DOHH2 (cell line): ENCODE results near the gene C10orf105.

Experiments used
- H3F3A ChIP-seq: fragments of 200-600 bp; sonication (generic), shearing (Covaris generic); 2 replicates; pipeline ENCODE4 v1.6.0; 2016; ENCODE audit warnings: antibody characterized with exemption, mild to moderate bottlenecking; ENCODE audit not compliant: control insufficient read depth, insufficient read depth
- H3K27ac ChIP-seq: fragments of 200-600 bp; sonication (generic); 2 replicates; pipeline ENCODE4 v1.5.1; 2014; ENCODE audit warnings: low read depth, mild to moderate bottlenecking, low read length, moderate library complexity
- H3K27me3 ChIP-seq: fragments of 200-600 bp; sonication (generic); 2 replicates; pipeline ENCODE4 v1.6.1; 2014; ENCODE audit warnings: mild to moderate bottlenecking, low read length, mixed read lengths; ENCODE audit not compliant: control insufficient read depth
- H3K36me3 ChIP-seq: fragments of 200-600 bp; sonication (generic); 2 replicates; pipeline ENCODE4 v1.6.1; 2014; ENCODE audit warnings: mild to moderate bottlenecking, low read length, moderate library complexity, mixed read lengths; ENCODE audit not compliant: control insufficient read depth
- H3K4me1 ChIP-seq: fragments of 200-600 bp; sonication (generic); 2 replicates; pipeline ENCODE4 v1.6.1; 2014; ENCODE audit warnings: mild to moderate bottlenecking, low read length, mixed read lengths; ENCODE audit not compliant: control insufficient read depth
- H3K4me2 ChIP-seq: fragments of 200-600 bp; sonication (generic); 2 replicates; pipeline ENCODE4 v1.6.0; 2014; ENCODE audit warnings: mild to moderate bottlenecking, low read length, moderate library complexity
- H3K4me3 ChIP-seq: fragments of 200-600 bp; sonication (generic); 2 replicates; pipeline ENCODE4 v1.5.1; 2014; ENCODE audit warnings: mild to moderate bottlenecking, low read length, mixed read lengths
- H3K79me2 ChIP-seq: fragments of 200-600 bp; sonication (generic); 2 replicates; pipeline ENCODE4 v1.6.1; 2014; ENCODE audit warnings: mild to moderate bottlenecking, low read length, mixed read lengths; ENCODE audit not compliant: control insufficient read depth
- H3K9me2 ChIP-seq: fragments of 200-600 bp; sonication (generic); replicated peaks from 2 replicates; pipeline ENCODE4 v1.6.1; 2014; ENCODE audit warnings: mild to moderate bottlenecking, low read length, mixed read lengths; ENCODE audit not compliant: control insufficient read depth
- H3K9me3 ChIP-seq: fragments of 200-600 bp; sonication (generic); 2 replicates; pipeline ENCODE4 v1.6.1; 2014; ENCODE audit warnings: antibody characterized with exemption, low read length, mixed read lengths; ENCODE audit not compliant: control insufficient read depth, insufficient read depth
- H4K20me1 ChIP-seq: fragments of 200-600 bp; sonication (generic); 2 replicates; pipeline ENCODE4 v1.6.0; 2014; ENCODE audit warnings: low read depth, mild to moderate bottlenecking, antibody characterized with exemption, low read length, moderate library complexity; ENCODE audit not compliant: control insufficient read depth, insufficient read depth
- EZH2phosphoT487 ChIP-seq: fragments of 200-600 bp; sonication (generic); IDR thresholded peaks from 2 replicates; pipeline ENCODE4 v1.6.1; 2017; ENCODE audit warnings: borderline replicate concordance, mild to moderate bottlenecking, antibody characterized with exemption, low read length, moderate library complexity, mixed read lengths
- TF ChIP-seq, protein P1 (sequence below): fragments of 200-600 bp; sonication (generic); IDR thresholded peaks from one replicate; pipeline ENCODE4 v1.5.1; 2014; ENCODE audit warnings: antibody characterized with exemption, mild to moderate bottlenecking, low read depth, low read length; ENCODE audit not compliant: poor library complexity, severe bottlenecking

C10orf105 gene

GRCh38 chr10:71735709-71736569 lies 16.4 kb upstream of the C10orf105 start:
- no peaks in the 10 kb centered on the region for H3F3A ChIP-seq
- TF ChIP-seq, protein P1, sequence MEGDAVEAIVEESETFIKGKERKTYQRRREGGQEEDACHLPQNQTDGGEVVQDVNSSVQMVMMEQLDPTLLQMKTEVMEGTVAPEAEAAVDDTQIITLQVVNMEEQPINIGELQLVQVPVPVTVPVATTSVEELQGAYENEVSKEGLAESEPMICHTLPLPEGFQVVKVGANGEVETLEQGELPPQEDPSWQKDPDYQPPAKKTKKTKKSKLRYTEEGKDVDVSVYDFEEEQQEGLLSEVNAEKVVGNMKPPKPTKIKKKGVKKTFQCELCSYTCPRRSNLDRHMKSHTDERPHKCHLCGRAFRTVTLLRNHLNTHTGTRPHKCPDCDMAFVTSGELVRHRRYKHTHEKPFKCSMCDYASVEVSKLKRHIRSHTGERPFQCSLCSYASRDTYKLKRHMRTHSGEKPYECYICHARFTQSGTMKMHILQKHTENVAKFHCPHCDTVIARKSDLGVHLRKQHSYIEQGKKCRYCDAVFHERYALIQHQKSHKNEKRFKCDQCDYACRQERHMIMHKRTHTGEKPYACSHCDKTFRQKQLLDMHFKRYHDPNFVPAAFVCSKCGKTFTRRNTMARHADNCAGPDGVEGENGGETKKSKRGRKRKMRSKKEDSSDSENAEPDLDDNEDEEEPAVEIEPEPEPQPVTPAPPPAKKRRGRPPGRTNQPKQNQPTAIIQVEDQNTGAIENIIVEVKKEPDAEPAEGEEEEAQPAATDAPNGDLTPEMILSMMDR = no peak
- TF ChIP-seq EZH2phosphoT487 = no peak
- H3K4me3 ChIP-seq = no peak overlapping the region
- H3K27ac ChIP-seq = no peak overlapping the region
- H3K79me2 ChIP-seq = no peaks in the 10 kb centered on the region
- H3K27me3 ChIP-seq = peaks cover 10% of the 10 kb centered on the region
- no peaks in the 10 kb centered on the region for H3K36me3 ChIP-seq
- no peaks in the 10 kb centered on the region for H3K9me2 ChIP-seq
- H3K9me3 ChIP-seq = no peaks in the 10 kb centered on the region
- 0 out of 2 replicates have a peak overlapping the region, but pooled peaks have one; percentile 11 for H3K4me2 ChIP-seq
- peaks cover 11% of the 10 kb centered on the region for H3K4me1 ChIP-seq
- no peaks in the 10 kb centered on the region for H4K20me1 ChIP-seq

- H3F3A ChIP-seq = no peaks in the 10 kb centered on the region
- H3K4me1 ChIP-seq = peaks cover 11% of the 10 kb centered on the region
- no peaks in the 10 kb centered on the region for H3K36me3 ChIP-seq
- H4K20me1 ChIP-seq = no peaks in the 10 kb centered on the region
- no peaks in the 10 kb centered on the region for H3K9me3 ChIP-seq
- no peaks in the 10 kb centered on the region for H3K79me2 ChIP-seq
- no peaks in the 10 kb centered on the region for H3K9me2 ChIP-seq
- no peak overlapping the region for H3K4me3 ChIP-seq
- no peak for TF ChIP-seq EZH2phosphoT487
- TF ChIP-seq, protein P1 = no peak
- no peak overlapping the region for H3K27ac ChIP-seq
- peaks cover 10% of the 10 kb centered on the region for H3K27me3 ChIP-seq
- H3K4me2 ChIP-seq = no peak overlapping the region
Measured at GRCh38 chr10:71734797-71735196, 15.2 kb upstream of the C10orf105 start.

DNA sequence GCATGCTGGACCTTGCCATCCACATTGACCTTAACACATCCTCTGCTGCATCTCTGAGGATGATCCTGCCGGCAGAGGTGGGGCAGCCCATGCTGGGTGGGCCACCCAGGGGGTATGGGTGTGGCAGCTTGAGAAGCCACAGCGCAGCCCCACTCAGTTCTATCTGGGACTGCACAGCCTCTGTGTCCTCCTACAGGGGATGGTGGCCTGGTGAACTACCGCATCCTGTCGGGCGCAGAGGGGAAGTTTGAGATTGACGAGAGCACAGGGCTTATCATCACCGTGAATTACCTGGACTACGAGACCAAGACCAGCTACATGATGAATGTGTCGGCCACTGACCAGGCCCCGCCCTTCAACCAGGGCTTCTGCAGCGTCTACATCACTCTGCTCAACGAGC lies 12.2 kb upstream of the C10orf105 start:
- Histone ChIP-seq H3K27ac (no peak overlapping the region), H3K27me3 (peaks cover 34% of the 10 kb centered on the region), H3K4me2 (no peak overlapping the region), H3K4me1 (peaks cover 30% of the 10 kb centered on the region), H3K9me2 (no peaks in the 10 kb centered on the region), H3K4me3 (no peak overlapping the region), H3K9me3 (no peaks in the 10 kb centered on the region), H4K20me1 (no peaks in the 10 kb centered on the region), H3F3A (no peaks in the 10 kb centered on the region), H3K79me2 (no peaks in the 10 kb centered on the region), H3K36me3 (no peaks in the 10 kb centered on the region)
- TF ChIP-seq EZH2phosphoT487 = no peak
- TF ChIP-seq, protein P1 = no peak
